ELF-1 (cell line): Measurements from ENCODE around the gene GPNMB.

Experiments used
- DNase-seq: peaks from one replicate; pipeline ENCODE4 v3.0.0-alpha.2; 2016; ENCODE audit warnings: low read depth, low spot score

The GPNMB gene

GRCh38 chr7:23230641-23231101, 15.9 kb upstream of the GPNMB start:
- DNase-seq, result no peak

GRCh38 chr7:23232966-23233365, 13.6 kb upstream of the GPNMB start:
- DNase-seq, result no peak

- DNase-seq, result no peak
Measured at GRCh38 chr7:23234569-23235296, 11.8 kb upstream of the GPNMB start.

GRCh38 chr7:23235813-23236221, 10.8 kb upstream of the GPNMB start:
- DNase-seq, result no peak

GRCh38 chr7:23237000-23237399, 9.6 kb upstream of the GPNMB start:
- no peak for DNase-seq

GRCh38 chr7:23238983-23239652, 7.5 kb upstream of the GPNMB start:
- no peak for DNase-seq

GRCh38 chr7:23239698-23240097, 6.9 kb upstream of the GPNMB start:
- no peak for DNase-seq

GRCh38 chr7:23242321-23242720, 4.3 kb upstream of the GPNMB start:
- DNase-seq, result no peak

GRCh38 chr7:23242935-23243334, 3.6 kb upstream of the GPNMB start:
- DNase-seq, result no peak

GRCh38 chr7:23247046-23247602, 549 bp downstream of the GPNMB start:
- DNase-seq, result peak; percentile 39

GRCh38 chr7:23247603-23248335, 1.2 kb downstream of the GPNMB start:
- DNase-seq, result peak; percentile 52

- DNase-seq, result no peak
Measured at GRCh38 chr7:23249486-23249885, 2.9 kb downstream of the GPNMB start.

- no peak for DNase-seq
Measured at GRCh38 chr7:23254051-23254681, 7.6 kb downstream of the GPNMB start.

- DNase-seq, result no peak
Measured at GRCh38 chr7:23256731-23257130, 10.2 kb downstream of the GPNMB start.

GRCh38 chr7:23260371-23260770, 13.8 kb downstream of the GPNMB start:
- DNase-seq, result no peak

GRCh38 chr7:23261843-23262452, 15.4 kb downstream of the GPNMB start:
- peak; percentile 49 for DNase-seq

- no peak for DNase-seq
Measured at GRCh38 chr7:23264916-23265458, 18.4 kb downstream of the GPNMB start.

- peak; percentile 20 for DNase-seq
Measured at GRCh38 chr7:23266918-23267317, 20.3 kb downstream of the GPNMB start.

- no peak for DNase-seq
Measured at GRCh38 chr7:23267357-23267756, 20.8 kb downstream of the GPNMB start.

GRCh38 chr7:23268167-23268566, 21.6 kb downstream of the GPNMB start:
- DNase-seq, result no peak

GRCh38 chr7:23268746-23269145, 22.2 kb downstream of the GPNMB start:
- DNase-seq, result no peak
